Panc1 (cell line): ENCODE results near the gene SHISA7.

Experiments used
- SIN3A ChIP-seq: IDR thresholded peaks from 2 replicates; pipeline ENCODE4 v1.6.1; 2012; ENCODE audit warnings: low read depth, mild to moderate bottlenecking, low read length, moderate library complexity, borderline replicate concordance; ENCODE audit not compliant: insufficient read depth
- TF ChIP-seq, protein P1 (sequence below): fragments of 450-650 bp; IDR thresholded peaks from 2 replicates; pipeline ENCODE4 v1.5.1; 2017; ENCODE audit warnings: mild to moderate bottlenecking
- TF ChIP-seq, protein P2 (sequence below), 2 experiments: IDR thresholded peaks; 2 replicates each; pipeline ENCODE4 v1.6.1; 2011 to 2012; ENCODE audit warnings: low read depth in 2 of 2, control low read depth in 1 of 2, low read length in 1 of 2, mild to moderate bottlenecking in 1 of 2, moderate library complexity in 1 of 2; ENCODE audit not compliant: insufficient read depth in 1 of 2

- TF ChIP-seq, protein P1, sequence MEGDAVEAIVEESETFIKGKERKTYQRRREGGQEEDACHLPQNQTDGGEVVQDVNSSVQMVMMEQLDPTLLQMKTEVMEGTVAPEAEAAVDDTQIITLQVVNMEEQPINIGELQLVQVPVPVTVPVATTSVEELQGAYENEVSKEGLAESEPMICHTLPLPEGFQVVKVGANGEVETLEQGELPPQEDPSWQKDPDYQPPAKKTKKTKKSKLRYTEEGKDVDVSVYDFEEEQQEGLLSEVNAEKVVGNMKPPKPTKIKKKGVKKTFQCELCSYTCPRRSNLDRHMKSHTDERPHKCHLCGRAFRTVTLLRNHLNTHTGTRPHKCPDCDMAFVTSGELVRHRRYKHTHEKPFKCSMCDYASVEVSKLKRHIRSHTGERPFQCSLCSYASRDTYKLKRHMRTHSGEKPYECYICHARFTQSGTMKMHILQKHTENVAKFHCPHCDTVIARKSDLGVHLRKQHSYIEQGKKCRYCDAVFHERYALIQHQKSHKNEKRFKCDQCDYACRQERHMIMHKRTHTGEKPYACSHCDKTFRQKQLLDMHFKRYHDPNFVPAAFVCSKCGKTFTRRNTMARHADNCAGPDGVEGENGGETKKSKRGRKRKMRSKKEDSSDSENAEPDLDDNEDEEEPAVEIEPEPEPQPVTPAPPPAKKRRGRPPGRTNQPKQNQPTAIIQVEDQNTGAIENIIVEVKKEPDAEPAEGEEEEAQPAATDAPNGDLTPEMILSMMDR, result no peak
- TF ChIP-seq SIN3A, result no peak
- TF ChIP-seq, protein P2, sequence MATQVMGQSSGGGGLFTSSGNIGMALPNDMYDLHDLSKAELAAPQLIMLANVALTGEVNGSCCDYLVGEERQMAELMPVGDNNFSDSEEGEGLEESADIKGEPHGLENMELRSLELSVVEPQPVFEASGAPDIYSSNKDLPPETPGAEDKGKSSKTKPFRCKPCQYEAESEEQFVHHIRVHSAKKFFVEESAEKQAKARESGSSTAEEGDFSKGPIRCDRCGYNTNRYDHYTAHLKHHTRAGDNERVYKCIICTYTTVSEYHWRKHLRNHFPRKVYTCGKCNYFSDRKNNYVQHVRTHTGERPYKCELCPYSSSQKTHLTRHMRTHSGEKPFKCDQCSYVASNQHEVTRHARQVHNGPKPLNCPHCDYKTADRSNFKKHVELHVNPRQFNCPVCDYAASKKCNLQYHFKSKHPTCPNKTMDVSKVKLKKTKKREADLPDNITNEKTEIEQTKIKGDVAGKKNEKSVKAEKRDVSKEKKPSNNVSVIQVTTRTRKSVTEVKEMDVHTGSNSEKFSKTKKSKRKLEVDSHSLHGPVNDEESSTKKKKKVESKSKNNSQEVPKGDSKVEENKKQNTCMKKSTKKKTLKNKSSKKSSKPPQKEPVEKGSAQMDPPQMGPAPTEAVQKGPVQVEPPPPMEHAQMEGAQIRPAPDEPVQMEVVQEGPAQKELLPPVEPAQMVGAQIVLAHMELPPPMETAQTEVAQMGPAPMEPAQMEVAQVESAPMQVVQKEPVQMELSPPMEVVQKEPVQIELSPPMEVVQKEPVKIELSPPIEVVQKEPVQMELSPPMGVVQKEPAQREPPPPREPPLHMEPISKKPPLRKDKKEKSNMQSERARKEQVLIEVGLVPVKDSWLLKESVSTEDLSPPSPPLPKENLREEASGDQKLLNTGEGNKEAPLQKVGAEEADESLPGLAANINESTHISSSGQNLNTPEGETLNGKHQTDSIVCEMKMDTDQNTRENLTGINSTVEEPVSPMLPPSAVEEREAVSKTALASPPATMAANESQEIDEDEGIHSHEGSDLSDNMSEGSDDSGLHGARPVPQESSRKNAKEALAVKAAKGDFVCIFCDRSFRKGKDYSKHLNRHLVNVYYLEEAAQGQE (IDR thresholded peaks at IDR 0.05; ENCODE audit: insufficient read depth in 1 of 2, low read depth in 2 of 2, low read length in 1 of 2), result no peak
Observed at GRCh38 chr19:55433292-55433691, 9.8 kb downstream of the SHISA7 start.
